Measurements from ENCODE around the gene EXOSC9. TPM values are rescaled to one million over a fixed set of nuclear protein-coding genes. Genes with fewer than 3 reads are reported as not detected.
A peak's percentile ranks its signal among the peaks of the same experiment; 100 is the strongest.
"Not testable (repeated sequence)": the region's sequence is repeated elsewhere in the genome, so short reads cannot be mapped to it uniquely, and the experiment has no call there.

Gene EXOSC9
- 17.6 TPM for total RNA-seq
- 19.9 TPM for polyA plus RNA-seq (ENCODE audit: insufficient read depth, low read depth, low replicate concordance)
- long read RNA-seq, donor 1, partial matches to known transcripts = 0 of 3 reads
- long read RNA-seq, donor 1, other reads (novel, unspliced or antisense) = 0 of 3 reads
- long read RNA-seq, donor 2, transcript EXOSC9-201 (12 exons, 1,481 nt) = major isoform, 5 of 12 reads
- long read RNA-seq, donor 2, partial matches to known transcripts = 5 of 12 reads
- long read RNA-seq, donor 2, other reads (novel, unspliced or antisense) = 0 of 12 reads
- long read RNA-seq, donor 3, partial matches to known transcripts = 10 of 15 reads
- long read RNA-seq, donor 3, other reads (novel, unspliced or antisense) = 0 of 15 reads
- long read RNA-seq, donor 4, transcript EXOSC9-201 (12 exons, 1,481 nt) = major isoform, 9 of 9 reads
- long read RNA-seq, donor 4, partial matches to known transcripts = 0 of 9 reads
- long read RNA-seq, donor 4, other reads (novel, unspliced or antisense) = 0 of 9 reads
- long read RNA-seq, donor 5, partial matches to known transcripts = 0 of 1 reads
- long read RNA-seq, donor 5, other reads (novel, unspliced or antisense) = 0 of 1 reads
- long read RNA-seq, donor 6, transcript EXOSC9-201 (12 exons, 1,481 nt) = major isoform, 14 of 27 reads
- long read RNA-seq, donor 6, partial matches to known transcripts = 10 of 27 reads
- long read RNA-seq, donor 6, other reads (novel, unspliced or antisense) = 0 of 27 reads
- long read RNA-seq, donor 7, transcript EXOSC9-201 (12 exons, 1,481 nt) = major isoform, 10 of 17 reads
- long read RNA-seq, donor 7, partial matches to known transcripts = 2 of 17 reads
- long read RNA-seq, donor 7, other reads (novel, unspliced or antisense) = 3 of 17 reads
- long read RNA-seq, donor 8, transcript EXOSC9-201 (12 exons, 1,481 nt) = major isoform, 5 of 16 reads
- long read RNA-seq, donor 8, partial matches to known transcripts = 11 of 16 reads
- long read RNA-seq, donor 8, other reads (novel, unspliced or antisense) = 0 of 16 reads
- long read RNA-seq, donor 9, partial matches to known transcripts = 12 of 16 reads
- long read RNA-seq, donor 9, other reads (novel, unspliced or antisense) = 0 of 16 reads
- long read RNA-seq, donor 10, transcript EXOSC9-201 (12 exons, 1,481 nt) = major isoform, 6 of 17 reads
- long read RNA-seq, donor 10, partial matches to known transcripts = 11 of 17 reads
- long read RNA-seq, donor 10, other reads (novel, unspliced or antisense) = 0 of 17 reads

- intact Hi-C loops (cut with DNase I) = no loop called here
- peak within 1 kb of the TSS; percentile 77 to 97 (median 81) for H3K4me3 ChIP-seq (ENCODE audit: low read length in 3 of 3)
- H3K9me3 ChIP-seq (ENCODE audit: control insufficient read depth in 2 of 3, insufficient read depth in 1 of 3, low read length in 3 of 3) = no peaks in the 10 kb centered on the region
- no peak for TF ChIP-seq CTCF (IDR thresholded peaks at IDR 0.05; ENCODE audit: borderline replicate concordance, extremely low read depth, insufficient read depth)
- peaks cover 0 to 8% (median 6%) of the 10 kb centered on the region in 3 donors for H3K36me3 ChIP-seq (ENCODE audit: control insufficient read depth in 2 of 3, insufficient read depth in 3 of 3, low read length in 3 of 3)
- H3K27ac ChIP-seq (ENCODE audit: low read depth in 2 of 2, low read length in 2 of 2) = peak within 1 kb of the TSS; percentile 47 to 91
- peaks cover 0 to 3% (median 2%) of the 10 kb centered on the region in 3 donors for H3K4me1 ChIP-seq (ENCODE audit: control insufficient read depth in 2 of 3, insufficient read depth in 2 of 3, low read depth in 1 of 3, low read length in 3 of 3)
- H3K27me3 ChIP-seq (ENCODE audit: control insufficient read depth, insufficient read depth, low read length) = no peaks in the 10 kb centered on the region
- DNase-seq = peak; percentile 96 to 99 (median 96)
- peak; percentile 27 for FAIRE-seq
- H3K9ac ChIP-seq (ENCODE audit: low read length in 3 of 3) = peak within 1 kb of the TSS; percentile 63 to 92 (median 82)
These were observed at the start of gene EXOSC9 for GRCh38 chr4:121800961-121801714. TSS of gene EXOSC9 (plus strand) at chr4:121801323. CDS start at chr4:121801425, 102 bp downstream.

GRCh38 chr4:121752142-121752541 is 49.0 kb upstream of the EXOSC9 start:
- not testable (repeated sequence) for FAIRE-seq, DNase-seq

GRCh38 chr4:121758925-121759568 is 42.1 kb upstream of the EXOSC9 start:
- no peak for TF ChIP-seq CTCF (IDR thresholded peaks at IDR 0.05; ENCODE audit: borderline replicate concordance, extremely low read depth, insufficient read depth)
- DNase-seq (no peak), FAIRE-seq (no peak)
- H3K27me3 ChIP-seq (ENCODE audit: control insufficient read depth, insufficient read depth, low read length) = peaks cover 7% of the 10 kb centered on the region
- no peak overlapping the region for H3K9ac ChIP-seq (ENCODE audit: low read length in 3 of 3)
- H3K4me1 ChIP-seq (ENCODE audit: control insufficient read depth in 2 of 3, insufficient read depth in 2 of 3, low read depth in 1 of 3, low read length in 3 of 3) = no peaks in the 10 kb centered on the region
- no peak overlapping the region for H3K27ac ChIP-seq (ENCODE audit: low read depth in 2 of 2, low read length in 2 of 2)
- intact Hi-C loops (cut with DNase I) = no loop called here
- no peak overlapping the region for H3K4me3 ChIP-seq (ENCODE audit: low read length in 3 of 3)
- H3K9me3 ChIP-seq (ENCODE audit: control insufficient read depth in 2 of 3, insufficient read depth in 1 of 3, low read length in 3 of 3) = no peaks in the 10 kb centered on the region
- H3K36me3 ChIP-seq (ENCODE audit: control insufficient read depth in 2 of 3, insufficient read depth in 3 of 3, low read length in 3 of 3) = no peaks in the 10 kb centered on the region

More at GRCh38 chr4:121752142-121752541, 49.0 kb upstream of the EXOSC9 start:
- H3K4me1 ChIP-seq (ENCODE audit: control insufficient read depth in 2 of 3, insufficient read depth in 2 of 3, low read depth in 1 of 3, low read length in 3 of 3); H3K9ac ChIP-seq (ENCODE audit: low read length in 3 of 3); H3K4me3 ChIP-seq (ENCODE audit: low read length in 3 of 3); H3K36me3 ChIP-seq (ENCODE audit: control insufficient read depth in 2 of 3, insufficient read depth in 3 of 3, low read length in 3 of 3); H3K27ac ChIP-seq (ENCODE audit: low read depth in 2 of 2, low read length in 2 of 2); H3K9me3 ChIP-seq (ENCODE audit: control insufficient read depth in 2 of 3, insufficient read depth in 1 of 3, low read length in 3 of 3); intact Hi-C loops (cut with DNase I); H3K27me3 ChIP-seq (ENCODE audit: control insufficient read depth, insufficient read depth, low read length): not testable (repeated sequence)
